Measurements from ENCODE around the gene SCNN1G. TPM values are rescaled to one million over a fixed set of nuclear protein-coding genes. Genes with fewer than 3 reads are reported as not detected.

The SCNN1G gene
- total and polyA plus RNA-seq, 4 donors = not detected

- no peak overlapping the region for H3K27ac ChIP-seq (ENCODE audit: low read depth in 1 of 2, low read length in 2 of 2)
- H3K9me3 ChIP-seq (ENCODE audit: control insufficient read depth in 4 of 4, low read length in 3 of 4) = peaks cover 0 to 5% (median 3%) of the 10 kb centered on the region in 4 donors
- 44% methylated on average over 1 of the region's 1 CpG for WGBS
These were observed 58.4 kb downstream of the SCNN1G start for GRCh38 chr16:23240994-23241393.

GRCh38 chr16:23244122-23244521, 61.6 kb downstream of the SCNN1G start:
- H3K9me3 ChIP-seq (ENCODE audit: control insufficient read depth in 4 of 4, low read length in 3 of 4) = peaks cover 0 to 5% (median 3%) of the 10 kb centered on the region in 4 donors
- H3K27me3 ChIP-seq (ENCODE audit: control insufficient read depth in 4 of 4, insufficient read depth in 4 of 4, low read length in 3 of 4) = no peaks in the 10 kb centered on the region
- no peaks in the 10 kb centered on the region for H3K36me3 ChIP-seq (ENCODE audit: control insufficient read depth in 4 of 4, insufficient read depth in 3 of 4, low read depth in 1 of 4, low read length in 3 of 4)
- no peak overlapping the region for H3K27ac ChIP-seq (ENCODE audit: low read depth in 1 of 2, low read length in 2 of 2)
- DNase-seq (ENCODE audit: low spot score) = no peak
- no peak overlapping the region for H3K9ac ChIP-seq (ENCODE audit: low read depth in 1 of 2, low read length in 2 of 2)
- no peak overlapping the region for H3K4me3 ChIP-seq (ENCODE audit: low read depth in 1 of 3, low read length in 3 of 3)
- peaks cover 0 to 1% (median 0%) of the 10 kb centered on the region in 4 donors for H3K4me1 ChIP-seq (ENCODE audit: control insufficient read depth in 4 of 4, insufficient read depth in 4 of 4, low read length in 3 of 4)
- no peak for TF ChIP-seq YY1 (IDR thresholded peaks at IDR 0.05)
- no peak for TF ChIP-seq HNF4G (IDR thresholded peaks at IDR 0.05)
- no peak for TF ChIP-seq ATF3 (IDR thresholded peaks at IDR 0.05)
- TF ChIP-seq SP1 (IDR thresholded peaks at IDR 0.05) = no peak
- TF ChIP-seq NR2F2 (IDR thresholded peaks at IDR 0.05) = no peak
- no peak for TF ChIP-seq HNF4A (conservative IDR thresholded peaks at IDR 0.05)
- no peak for TF ChIP-seq TAF1 (conservative IDR thresholded peaks at IDR 0.05)
- no peak for TF ChIP-seq ZBTB33 (IDR thresholded peaks at IDR 0.05)
- no peak for TF ChIP-seq RXRA (IDR thresholded peaks at IDR 0.05)
- no peak for TF ChIP-seq GABPA (IDR thresholded peaks at IDR 0.05 in 1 of 2, conservative IDR thresholded peaks at IDR 0.05 in 1 of 2)
- TF ChIP-seq MAX (IDR thresholded peaks at IDR 0.05) = no peak
- TF ChIP-seq JUND (IDR thresholded peaks at IDR 0.05) = no peak
- no peak for TF ChIP-seq CTCF (IDR thresholded peaks at IDR 0.05; ENCODE audit: low read depth, low read length, missing input control)

More at GRCh38 chr16:23240994-23241393, 58.4 kb downstream of the SCNN1G start:
- no peak for DNase-seq (ENCODE audit: low spot score)
- no peak overlapping the region for H3K9ac ChIP-seq (ENCODE audit: low read depth in 1 of 2, low read length in 2 of 2)
- no peaks in the 10 kb centered on the region for H3K27me3 ChIP-seq (ENCODE audit: control insufficient read depth in 4 of 4, insufficient read depth in 4 of 4, low read length in 3 of 4)
- H3K4me1 ChIP-seq (ENCODE audit: control insufficient read depth in 4 of 4, insufficient read depth in 4 of 4, low read length in 3 of 4) = peaks cover 0 to 1% (median 0%) of the 10 kb centered on the region in 4 donors
- H3K4me3 ChIP-seq (ENCODE audit: low read depth in 1 of 3, low read length in 3 of 3) = no peak overlapping the region
- TF ChIP-seq HNF4G (IDR thresholded peaks at IDR 0.05) (no peak), FOXA2 (IDR thresholded peaks at IDR 0.05) (no peak), FOXA1 (IDR thresholded peaks at IDR 0.05) (no peak), MAX (IDR thresholded peaks at IDR 0.05) (no peak)
- no peaks in the 10 kb centered on the region for H3K36me3 ChIP-seq (ENCODE audit: control insufficient read depth in 4 of 4, insufficient read depth in 3 of 4, low read depth in 1 of 4, low read length in 3 of 4)

- Histone ChIP-seq H3K4me1 (ENCODE audit: control insufficient read depth in 4 of 4, insufficient read depth in 4 of 4, low read length in 3 of 4) (peaks cover 0 to 1% (median 0%) of the 10 kb centered on the region in 4 donors), H3K4me3 (ENCODE audit: low read depth in 1 of 3, low read length in 3 of 3) (no peak overlapping the region), H3K27ac (ENCODE audit: low read depth in 1 of 2, low read length in 2 of 2) (no peak overlapping the region), H3K9me3 (ENCODE audit: control insufficient read depth in 4 of 4, low read length in 3 of 4) (peaks cover 0 to 5% (median 3%) of the 10 kb centered on the region in 4 donors), H3K27me3 (ENCODE audit: control insufficient read depth in 4 of 4, insufficient read depth in 4 of 4, low read length in 3 of 4) (no peaks in the 10 kb centered on the region), H3K36me3 (ENCODE audit: control insufficient read depth in 4 of 4, insufficient read depth in 3 of 4, low read depth in 1 of 4, low read length in 3 of 4) (no peaks in the 10 kb centered on the region), H3K9ac (ENCODE audit: low read depth in 1 of 2, low read length in 2 of 2) (no peak overlapping the region)
- no peak for DNase-seq (ENCODE audit: low spot score)
- WGBS = 73% methylated on average over 6 of the region's 6 CpGs
- no peak for TF ChIP-seq HNF4A (conservative IDR thresholded peaks at IDR 0.05)
These were observed 62.7 kb downstream of the SCNN1G start for GRCh38 chr16:23245268-23245667.
